ENCODE data around the gene FANCC. TPM values are rescaled to one million over a fixed set of nuclear protein-coding genes. Genes with fewer than 3 reads are reported as not detected.
A peak's percentile ranks its signal among the peaks of the same experiment; 100 is the strongest.

The FANCC gene
- total RNA-seq, 1 donor = 5.4 TPM

GRCh38 chr9:95202076-95202681 is 115.3 kb downstream of the FANCC start:
- Histone ChIP-seq H3K4me3 (ENCODE audit: insufficient read depth, low read length) (no peak overlapping the region), H3K9me3 (ENCODE audit: low read depth, low read length) (no peaks in the 10 kb centered on the region), H3K27ac (ENCODE audit: low read depth, low read length) (no peak overlapping the region), H3K27me3 (ENCODE audit: insufficient read depth, low read length) (no peaks in the 10 kb centered on the region), H2AFZ (ENCODE audit: low read length) (no peak overlapping the region), H3K36me3 (ENCODE audit: insufficient read depth, low read length) (no peaks in the 10 kb centered on the region), H3K4me2 (ENCODE audit: insufficient read depth, low read length) (no peak overlapping the region), H3K79me2 (ENCODE audit: insufficient read depth, low read length) (no peaks in the 10 kb centered on the region), H3K4me1 (ENCODE audit: insufficient read depth, low read length) (peaks cover 28% of the 10 kb centered on the region), H4K20me1 (ENCODE audit: insufficient read depth, low read length) (no peaks in the 10 kb centered on the region)
- no peak for DNase-seq (ENCODE audit: insufficient read length, low spot score, missing footprints)
- no peak for TF ChIP-seq CTCF (IDR thresholded peaks at IDR 0.05; ENCODE audit: extremely low read depth, low read depth, low read length)

- Histone ChIP-seq H3K4me1 (ENCODE audit: insufficient read depth, low read length) (peaks cover 22% of the 10 kb centered on the region), H3K27me3 (ENCODE audit: insufficient read depth, low read length) (no peaks in the 10 kb centered on the region), H3K4me2 (ENCODE audit: insufficient read depth, low read length) (no peak overlapping the region), H3K4me3 (ENCODE audit: insufficient read depth, low read length) (no peak overlapping the region), H3K36me3 (ENCODE audit: insufficient read depth, low read length) (no peaks in the 10 kb centered on the region), H2AFZ (ENCODE audit: low read length) (no peak overlapping the region), H3K27ac (ENCODE audit: low read depth, low read length) (no peak overlapping the region), H3K79me2 (ENCODE audit: insufficient read depth, low read length) (no peaks in the 10 kb centered on the region), H4K20me1 (ENCODE audit: insufficient read depth, low read length) (no peaks in the 10 kb centered on the region), H3K9me3 (ENCODE audit: low read depth, low read length) (no peaks in the 10 kb centered on the region)
- DNase-seq (ENCODE audit: insufficient read length, low spot score, missing footprints) = no peak
- TF ChIP-seq CTCF (IDR thresholded peaks at IDR 0.05; ENCODE audit: extremely low read depth, low read depth, low read length) = no peak
These were observed 116.3 kb downstream of the FANCC start for GRCh38 chr9:95201206-95201605.

GRCh38 chr9:95197692-95198271 is 119.7 kb downstream of the FANCC start:
- no peak for TF ChIP-seq CTCF (IDR thresholded peaks at IDR 0.05; ENCODE audit: extremely low read depth, low read depth, low read length)
- Histone ChIP-seq H3K79me2 (ENCODE audit: insufficient read depth, low read length) (no peaks in the 10 kb centered on the region), H3K9me3 (ENCODE audit: low read depth, low read length) (no peaks in the 10 kb centered on the region), H2AFZ (ENCODE audit: low read length) (no peak overlapping the region), H3K27ac (ENCODE audit: low read depth, low read length) (peak overlapping the region; percentile 74), H4K20me1 (ENCODE audit: insufficient read depth, low read length) (no peaks in the 10 kb centered on the region), H3K4me2 (ENCODE audit: insufficient read depth, low read length) (peak overlapping the region; percentile 57), H3K4me1 (ENCODE audit: insufficient read depth, low read length) (peaks cover 18% of the 10 kb centered on the region), H3K4me3 (ENCODE audit: insufficient read depth, low read length) (no peak overlapping the region), H3K36me3 (ENCODE audit: insufficient read depth, low read length) (no peaks in the 10 kb centered on the region), H3K27me3 (ENCODE audit: insufficient read depth, low read length) (no peaks in the 10 kb centered on the region)
- peak; percentile 66 for DNase-seq (ENCODE audit: insufficient read length, low spot score, missing footprints)

- H4K20me1 ChIP-seq (ENCODE audit: insufficient read depth, low read length) = no peaks in the 10 kb centered on the region
- no peaks in the 10 kb centered on the region for H3K79me2 ChIP-seq (ENCODE audit: insufficient read depth, low read length)
- H3K4me3 ChIP-seq (ENCODE audit: insufficient read depth, low read length) = no peak overlapping the region
- H3K27me3 ChIP-seq (ENCODE audit: insufficient read depth, low read length) = no peaks in the 10 kb centered on the region
- no peak for DNase-seq (ENCODE audit: insufficient read length, low spot score, missing footprints)
- H3K27ac ChIP-seq (ENCODE audit: low read depth, low read length) = no peak overlapping the region
- no peak overlapping the region for H3K4me2 ChIP-seq (ENCODE audit: insufficient read depth, low read length)
- no peaks in the 10 kb centered on the region for H3K36me3 ChIP-seq (ENCODE audit: insufficient read depth, low read length)
- H3K9me3 ChIP-seq (ENCODE audit: low read depth, low read length) = no peaks in the 10 kb centered on the region
- no peak overlapping the region for H2AFZ ChIP-seq (ENCODE audit: low read length)
- no peak for TF ChIP-seq CTCF (IDR thresholded peaks at IDR 0.05; ENCODE audit: extremely low read depth, low read depth, low read length)
- H3K4me1 ChIP-seq (ENCODE audit: insufficient read depth, low read length) = peaks cover 28% of the 10 kb centered on the region
These were observed 124.0 kb downstream of the FANCC start for GRCh38 chr9:95193480-95193879.

Data from osteoblast (primary cell).